Heart right ventricle (tissue), 16 donors: Measurements from ENCODE around the gene SLC1A2. TPM values are rescaled to one million over a fixed set of nuclear protein-coding genes. Genes with fewer than 3 reads are reported as not detected.

Source experiments
- ATAC-seq, 8 donors: fragments of 200-7000 bp; cut with Tn5 transposase; one replicate each; pipeline ENCODE4 v1.9.1; 2020; ENCODE audit warnings: mild to moderate bottlenecking in 8 of 8, moderate library complexity in 8 of 8, moderate number of reproducible peaks in 1 of 8
- DNase-seq, 2 donors: peaks; one replicate each; pipeline ENCODE4 v3.0.0-alpha.2; 2020
- H3K27ac ChIP-seq, 10 donors: fragments of 200-600 bp; sonication (generic) in 2 of 10; one replicate each; pipeline versions ENCODE4 v1.5.0 to v1.8.0; 2020 to 2022; ENCODE audit warnings: mild to moderate bottlenecking in 3 of 10
- H3K27me3 ChIP-seq, 7 donors: fragments of 200-600 bp; one replicate each; pipeline ENCODE4 v1.8.0; 2021 to 2022; ENCODE audit warnings: mild to moderate bottlenecking in 2 of 7
- H3K36me3 ChIP-seq, 9 donors: fragments of 200-600 bp; sonication (generic) in 1 of 9; one replicate each; pipeline versions ENCODE4 v1.5.0 to v1.8.0; 2020 to 2022; ENCODE audit warnings: mild to moderate bottlenecking in 2 of 9
- H3K4me1 ChIP-seq, 9 donors: fragments of 200-600 bp; sonication (generic) in 1 of 9; one replicate each; pipeline versions ENCODE4 v1.5.0 to v1.8.0; 2020 to 2022; ENCODE audit warnings: mild to moderate bottlenecking in 4 of 9
- H3K4me3 ChIP-seq, 10 donors: fragments of 200-600 bp; sonication (generic) in 2 of 10; one replicate each; pipeline versions ENCODE4 v1.5.0 to v1.8.0; 2020 to 2022; ENCODE audit warnings: mild to moderate bottlenecking in 7 of 10, moderate library complexity in 2 of 10
- H3K9me3 ChIP-seq, 11 donors: fragments of 200-600 bp in 10 of 11; sonication (generic) in 2 of 11; one replicate each; pipeline versions ENCODE4 v1.5.0 to v1.8.0; 2013 to 2022; ENCODE audit warnings: mild to moderate bottlenecking in 2 of 11, control low read depth in 1 of 11, moderate library complexity in 1 of 11
- CTCF ChIP-seq, 9 donors: fragments of 200-600 bp; sonication (generic) in 2 of 9; IDR thresholded peaks; one replicate each; pipeline versions ENCODE4 v1.5.0 to v1.8.0; 2021 to 2022; ENCODE audit warnings: antibody characterized with exemption in 9 of 9, mild to moderate bottlenecking in 5 of 9, moderate library complexity in 1 of 9
- WGBS, 2 donors: extraction: QIAGEN DNeasy Blood & Tissue Kit; methylation state at CpG; one replicate each; pipeline ENCODE4 v1.1.7; 2013; ENCODE audit warnings: inconsistent platforms in 1 of 2; 5-methylcytosine and 5-hydroxymethylcytosine counted together
- intact Hi-C, 10 donors: fragments of 100-400 bp; cut with DNase I; formaldehyde crosslinking; loops; one replicate each; pipeline versions ENCODE4 v1.11.1 to v1.14.2; 2022
- polyA plus RNA-seq, 2 donors: library from polyadenylated mRNA; stranded (reverse); fragments of 200-250 nt; gene quantifications; one replicate each; pipeline ENCODE4 v1.2.3, GENCODE V29; 2013
- total RNA-seq, 10 donors: library from RNA; stranded (reverse); fragmentation: NEBNext Ultra II Directional in 3 of 10; extraction: Animal tissue kit (Norgen Biotek cat#: 25700) in 3 of 10; gene quantifications; one replicate each; pipeline versions ENCODE4 v1.2.1 to v1.2.4, GENCODE V29; 2021 to 2023
- donor health status: Arrhythmogenic right ventricular cardiomyopathy.
- donor health status: ischemic (EF 13 %, LVEDD 7.1; RV severe dilation, severe dysfunction).
- donor health status: healthy with polysubstance abuse.
- donor health status: DM: no; HTN: yes; CAD: no.
- donor health status: DM: no; HTN: no; CAD: no.
- donor health status: ischemic (EF 25% LVEDD 6.9; RV normal size, moderate dysfunction).
- donor health status: ischemic (EF 25% LVEDD 5.7; RV mildly dilated, moderate dysfunction).
- donor health status: healthy.
- donor health status: DM: yes; HTN: yes; CAD: no.
- donor health status: Ischemic cardiomyopathy.
- donor health status: ischemic (EF 35%, LVEDD 5.7; RV mildly dilated, moderate dysfunction).
- donor health status: nonischemic (EF 11% LVEDD 7.7; RV severe dilation, severe dysfunction).
- donor health status: DM: yes; HTN: yes; CAD: no.
- donor health status: PGD.
- donor health status: ischemic (EF 29% LVEDD 5.4; RV normal size, mild dysfunction).
- donor health status: nonischemic (EF 23%, LVEDD 6.1; RV moderate dilation, normal function).

The SLC1A2 gene
- total and polyA plus RNA-seq, 12 donors = 0.29 to 25.8 (median 3.4) TPM

GRCh38 chr11:35317253-35317652 is 102.1 kb downstream of the SLC1A2 start:
- DNase-seq (no peak), ATAC-seq (no peak)
- TF ChIP-seq CTCF (IDR thresholded peaks at IDR 0.05) = no peak
- Histone ChIP-seq H3K36me3 (peaks cover 0 to 5% (median 0%) of the 10 kb centered on the region in 9 donors), H3K27ac (no peak overlapping the region), H3K4me3 (no peak overlapping the region), H3K27me3 (no peaks in the 10 kb centered on the region), H3K9me3 (no peaks in the 10 kb centered on the region), H3K4me1 (peaks cover 0 to 55% (median 30%) of the 10 kb centered on the region in 9 donors)
- intact Hi-C loops = loop anchor here in 1 of 10 donors (10.0 kb wide), 1 partner anchor 122 kb away; no protein-coding TSS in a partner anchor
- WGBS, 2 donors = 81 to 85% methylated on average over 7 of the region's 7 CpGs

- intact Hi-C loops = loop anchor here in 1 of 10 donors (10.0 kb wide), 1 partner anchor 121 kb away; no protein-coding TSS in a partner anchor
- peaks cover 0 to 47% (median 19%) of the 10 kb centered on the region in 9 donors for H3K4me1 ChIP-seq
- ATAC-seq (no peak), DNase-seq (no peak)
- 98% methylated on average over 2 of the region's 2 CpGs for WGBS, 2 donors
- H3K9me3 ChIP-seq = no peaks in the 10 kb centered on the region
- TF ChIP-seq CTCF (IDR thresholded peaks at IDR 0.05) = no peak
- H3K4me3 ChIP-seq = no peak overlapping the region
- no peaks in the 10 kb centered on the region for H3K27me3 ChIP-seq
- H3K27ac ChIP-seq = no peak overlapping the region
- H3K36me3 ChIP-seq = peaks cover 0 to 5% (median 0%) of the 10 kb centered on the region in 9 donors
Measured at GRCh38 chr11:35316161-35316560, 103.2 kb downstream of the SLC1A2 start.

GRCh38 chr11:35313760-35314153 is 105.6 kb downstream of the SLC1A2 start:
- Histone ChIP-seq H3K9me3 (no peaks in the 10 kb centered on the region), H3K27ac (peak overlapping the region in 1 of 10 donors; percentile 69), H3K27me3 (no peaks in the 10 kb centered on the region), H3K4me3 (no peak overlapping the region), H3K4me1 (peaks cover 0 to 40% (median 16%) of the 10 kb centered on the region in 9 donors), H3K36me3 (peaks cover 0 to 5% (median 0%) of the 10 kb centered on the region in 9 donors)
- ATAC-seq = peak in 1 of 8 donors; percentile 12
- WGBS, 2 donors = 84 to 86% methylated on average over 1 of the region's 1 CpG
- intact Hi-C loops = loop anchor here in 1 of 10 donors (10.0 kb wide), 1 partner anchor 119 kb away; no protein-coding TSS in a partner anchor
- no peak for TF ChIP-seq CTCF (IDR thresholded peaks at IDR 0.05)
- no peak for DNase-seq

- intact Hi-C loops = loop anchor here in 1 of 10 donors (10.0 kb wide), 1 partner anchor 118 kb away; no protein-coding TSS in a partner anchor
- no peak for TF ChIP-seq CTCF (IDR thresholded peaks at IDR 0.05)
Measured at GRCh38 chr11:35313066-35313759, 106.1 kb downstream of the SLC1A2 start.

More at GRCh38 chr11:35313066-35313759, 106.1 kb downstream of the SLC1A2 start:
- no peaks in the 10 kb centered on the region for H3K27me3 ChIP-seq
- no peak overlapping the region for H3K4me3 ChIP-seq
- WGBS, 2 donors = 67 to 77% methylated on average over 7 of the region's 7 CpGs
- H3K9me3 ChIP-seq = no peaks in the 10 kb centered on the region
- peaks cover 0 to 42% (median 10%) of the 10 kb centered on the region in 9 donors for H3K4me1 ChIP-seq
- H3K27ac ChIP-seq = peak overlapping the region in 1 of 10 donors; percentile 69
- DNase-seq (no peak), ATAC-seq (peak in 5 of 8 donors; percentile 39 to 64 (median 54))
- peaks cover 0 to 5% (median 0%) of the 10 kb centered on the region in 9 donors for H3K36me3 ChIP-seq
